SK-N-SH (cell line): ENCODE measurements around the gene B4GALNT3. TPM values are rescaled to one million over a fixed set of nuclear protein-coding genes. Genes with fewer than 3 reads are reported as not detected.

ENCODE experiments used
- CTCF ChIA-PET: fragments of 300-600, 350-600 bp; formaldehyde crosslinking; extraction: SDS; loops from one replicate; lab custom pipeline; 2021; lab: Yijun Ruan, JAX
- POLR2A ChIA-PET: fragments of 350-600 bp; sonication (Branson Sonifier 250); formaldehyde crosslinking; extraction: SDS; loops from one replicate; lab custom pipeline; 2020; ENCODE audit warnings: antibody characterized with exemption, inconsistent platforms; lab: Yijun Ruan, JAX
- DNase-seq: peaks from one replicate; pipeline ENCODE4 v3.0.0; 2012
- H2AFZ ChIP-seq: fragments of 200-600 bp; sonication (generic); 2 replicates; pipeline ENCODE4 v1.8.1; 2016; ENCODE audit warnings: antibody characterized with exemption, mild to moderate bottlenecking, low read depth
- H3F3A ChIP-seq: fragments of 200-600 bp; sonication (generic); replicated peaks from 2 replicates; pipeline ENCODE3; 2016; ENCODE audit warnings: antibody characterized with exemption, mild to moderate bottlenecking; ENCODE audit not compliant: insufficient read depth
- H3K27ac ChIP-seq, 2 experiments: fragments of 200-500 bp in 1 of 2; fragments of 200-600 bp in 1 of 2; sonication (Bioruptor generic) in 1 of 2; sonication (generic), shearing (Covaris generic) in 1 of 2; 2 replicates each; pipeline versions ENCODE4 v1.5.1 to v1.6.1; 2014 to 2016; ENCODE audit warnings: low read depth in 2 of 2, inconsistent platforms in 1 of 2, low read length in 1 of 2, mild to moderate bottlenecking in 1 of 2, mixed read lengths in 1 of 2
- H3K27me3 ChIP-seq: fragments of 200-600 bp; sonication (generic), shearing (Covaris generic); 2 replicates; pipeline ENCODE4 v1.6.1; 2016; ENCODE audit warnings: mixed run types; ENCODE audit not compliant: insufficient read depth
- H3K36me3 ChIP-seq, 2 experiments: fragments of 200-500 bp in 1 of 2; fragments of 200-600 bp in 1 of 2; sonication (Bioruptor generic) in 1 of 2; sonication (generic) in 1 of 2; replicated peaks in 1 of 2; 2 replicates each; pipeline versions ENCODE3 to v1.5.1; 2014 to 2016; ENCODE audit warnings: low read length in 1 of 2, mild to moderate bottlenecking in 1 of 2; ENCODE audit not compliant: insufficient read depth in 2 of 2, control insufficient read depth in 1 of 2
- H3K4me1 ChIP-seq, 2 experiments: fragments of 200-500 bp in 1 of 2; fragments of 200-600 bp in 1 of 2; sonication (Bioruptor generic) in 1 of 2; sonication (generic), shearing (Covaris generic) in 1 of 2; 2 replicates each; pipeline versions ENCODE4 v1.5.1 to v1.6.1; 2014 to 2016; ENCODE audit warnings: low read depth in 1 of 2, low read length in 1 of 2, mixed run types in 1 of 2; ENCODE audit not compliant: insufficient read depth in 2 of 2, control insufficient read depth in 1 of 2
- H3K4me2 ChIP-seq: fragments of 200-600 bp; sonication (generic), shearing (Covaris generic); 2 replicates; pipeline ENCODE4 v1.6.1; 2017; ENCODE audit warnings: mixed run types
- H3K4me3 ChIP-seq, 2 experiments: fragments of 200-500 bp in 1 of 2; fragments of 200-600 bp in 1 of 2; sonication (Bioruptor generic) in 1 of 2; sonication (generic), shearing (Covaris generic) in 1 of 2; 2 replicates each; pipeline versions ENCODE4 v1.5.1 to v1.8.1; 2014 to 2016; ENCODE audit warnings: low read depth in 2 of 2, inconsistent platforms in 1 of 2, low read length in 1 of 2, mild to moderate bottlenecking in 1 of 2, mixed read lengths in 1 of 2, moderate library complexity in 1 of 2
- H3K79me2 ChIP-seq: fragments of 200-600 bp; sonication (generic); 2 replicates; pipeline ENCODE4 v1.8.1; 2017; ENCODE audit warnings: mild to moderate bottlenecking; ENCODE audit not compliant: insufficient read depth
- H3K9ac ChIP-seq: fragments of 200-600 bp; sonication (generic); 2 replicates; pipeline ENCODE4 v1.6.1; 2017; ENCODE audit warnings: mixed run types
- H3K9me2 ChIP-seq: fragments of 200-600 bp; sonication (generic); 2 replicates; pipeline ENCODE4 v1.6.1; 2017; ENCODE audit warnings: mixed run types
- H3K9me3 ChIP-seq: fragments of 200-600 bp; sonication (generic); 2 replicates; pipeline ENCODE4 v1.6.1; 2017; ENCODE audit warnings: mixed run types, mild to moderate bottlenecking, moderate library complexity
- H4K20me1 ChIP-seq: fragments of 200-600 bp; sonication (generic); 2 replicates; pipeline ENCODE4 v1.6.1; 2017; ENCODE audit warnings: mild to moderate bottlenecking, mixed run types; ENCODE audit not compliant: insufficient read depth
- ELF1 ChIP-seq: IDR thresholded peaks from 2 replicates; pipeline ENCODE4 v1.4.0; 2012
- EZH2phosphoT487 ChIP-seq: fragments of 200-600 bp; sonication (generic); IDR thresholded peaks from 2 replicates; pipeline ENCODE4 v1.6.1; 2017; ENCODE audit warnings: low read depth, mixed run types, mild to moderate bottlenecking, antibody characterized with exemption, moderate library complexity, borderline replicate concordance
- FOXJ3 ChIP-seq: sonication (generic); formaldehyde crosslinking; IDR thresholded peaks from 2 replicates; pipeline ENCODE4 v1.5.1; 2020; ENCODE audit warnings: mild to moderate bottlenecking, missing genetic modification reagents
- FOXM1 ChIP-seq: IDR thresholded peaks from 2 replicates; pipeline ENCODE4 v1.4.0; 2012; ENCODE audit warnings: low read depth, mild to moderate bottlenecking
- JUND ChIP-seq: IDR thresholded peaks from 2 replicates; pipeline ENCODE4 v1.4.0; 2012
- MEF2A ChIP-seq: IDR thresholded peaks from 2 replicates; pipeline ENCODE4 v1.4.0; 2012; ENCODE audit warnings: low read depth, borderline replicate concordance
- NFIC ChIP-seq: IDR thresholded peaks from 2 replicates; pipeline ENCODE4 v1.4.0; 2012; ENCODE audit warnings: borderline replicate concordance
- POLR2AphosphoS5 ChIP-seq: IDR thresholded peaks from 2 replicates; pipeline ENCODE4 v1.6.1; 2012; ENCODE audit warnings: low read depth, low read length
- SMC3 ChIP-seq: IDR thresholded peaks from 2 replicates; pipeline ENCODE4 v1.6.1; 2012; ENCODE audit warnings: low read depth, low read length, improper control_type of control experiment
- TAF1 ChIP-seq: IDR thresholded peaks from 2 replicates; pipeline ENCODE4 v1.6.1; 2012; ENCODE audit warnings: low read depth, mild to moderate bottlenecking, low read length, moderate library complexity, borderline replicate concordance
- TCF12 ChIP-seq: IDR thresholded peaks from 2 replicates; pipeline ENCODE4 v1.4.0; 2012
- YY1 ChIP-seq: IDR thresholded peaks from 2 replicates; pipeline ENCODE4 v1.4.0; 2012; ENCODE audit warnings: low read depth, mild to moderate bottlenecking
- WGBS: methylation state at CpG from one replicate; pipeline ENCODE4 v1.1.6; 2017; ENCODE audit warnings: low lambda C conversion rate; 5-methylcytosine and 5-hydroxymethylcytosine counted together
- polyA plus RNA-seq, 3 experiments: library from polyadenylated mRNA; depleted of rRNA; stranded (reverse); fragments of >200 nt; gene quantifications; 2 replicates each; pipeline ENCODE4 v1.2.3, GENCODE V29; 2012
- TF ChIP-seq, protein P1 (sequence below): IDR thresholded peaks from 2 replicates; pipeline ENCODE4 v1.4.0; 2012; ENCODE audit warnings: low read depth
- TF ChIP-seq, protein P2 (sequence below): fragments of 150-350 bp; IDR thresholded peaks from 2 replicates; pipeline ENCODE4 v1.6.1; 2017; ENCODE audit warnings: antibody characterized with exemption, low read length, low read depth, borderline replicate concordance
- TF ChIP-seq, protein P3 (sequence below): IDR thresholded peaks from 2 replicates; pipeline ENCODE4; 2012

The B4GALNT3 gene
- polyA plus RNA-seq, 1 of the 3 experiments (the other 2 are of a cell fraction), result 0.53 TPM

DNA sequence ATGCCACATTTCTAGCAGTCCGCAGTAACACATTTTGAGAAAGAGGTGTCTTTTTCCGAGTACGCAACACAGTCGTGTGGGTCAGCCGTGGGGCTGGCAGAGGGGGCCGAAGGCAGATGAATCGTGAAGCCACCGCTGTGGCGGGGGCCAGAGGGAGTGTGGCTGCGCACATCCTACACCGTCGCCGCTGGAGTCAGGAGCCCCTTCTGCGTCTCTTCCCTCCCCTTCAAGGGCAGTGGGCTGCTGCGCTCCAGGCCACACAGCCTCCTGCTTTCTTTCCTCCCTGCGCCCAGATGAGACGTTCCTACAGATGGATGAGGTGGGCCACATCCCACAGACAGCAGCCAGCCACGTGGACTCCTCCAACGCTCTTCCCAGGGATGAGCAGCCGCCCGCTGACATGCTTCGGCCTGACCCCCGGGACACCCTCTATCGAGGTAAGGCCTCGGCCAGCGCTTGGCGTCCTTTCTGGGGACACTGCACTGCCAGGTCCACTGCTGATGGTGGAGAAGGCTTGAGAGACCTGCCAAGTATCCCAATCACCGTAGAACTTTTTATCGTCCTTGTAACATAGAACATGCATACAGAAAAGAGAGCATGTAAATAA is 89.8 kb downstream of the B4GALNT3 start:
- no peak overlapping the region for H3K4me3 ChIP-seq
- no peaks in the 10 kb centered on the region for H3K79me2 ChIP-seq
- CTCF ChIA-PET, result interaction anchor here (1.9 to 17.8 kb wide), 2 partner anchors 96 to 100 kb away, joined by 13 to 560 read pairs; partner anchors contain the start of gene B4GALNT3
- no peaks in the 10 kb centered on the region for H3K36me3 ChIP-seq
- no peak overlapping the region for H3K27ac ChIP-seq
- no peak overlapping the region for H3K4me2 ChIP-seq
- no peak for DNase-seq
- TF ChIP-seq MEF2A (no peak), TCF12 (no peak), JUND (no peak), FOXM1 (no peak), POLR2AphosphoS5 (no peak), TAF1 (no peak)
- TF ChIP-seq, protein P1, sequence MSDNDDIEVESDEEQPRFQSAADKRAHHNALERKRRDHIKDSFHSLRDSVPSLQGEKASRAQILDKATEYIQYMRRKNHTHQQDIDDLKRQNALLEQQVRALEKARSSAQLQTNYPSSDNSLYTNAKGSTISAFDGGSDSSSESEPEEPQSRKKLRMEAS, result no peak
- TF ChIP-seq, all 33 proteins: peak for 0
- Histone ChIP-seq H3F3A (no peaks in the 10 kb centered on the region), H4K20me1 (no peaks in the 10 kb centered on the region), H3K9me2 (no peaks in the 10 kb centered on the region), H3K9me3 (no peaks in the 10 kb centered on the region), H3K9ac (no peak overlapping the region), H3K4me1 (peaks cover 0 to 8% of the 10 kb centered on the region in 2 experiments; a peak in 1 of 4 replicates), H2AFZ (no peak overlapping the region), H3K27me3 (no peaks in the 10 kb centered on the region; the same call in 1 of the 2 replicates)
- POLR2A ChIA-PET, result no interaction called here
- 72% methylated on average over 19 of the region's 29 CpGs for WGBS

DNA sequence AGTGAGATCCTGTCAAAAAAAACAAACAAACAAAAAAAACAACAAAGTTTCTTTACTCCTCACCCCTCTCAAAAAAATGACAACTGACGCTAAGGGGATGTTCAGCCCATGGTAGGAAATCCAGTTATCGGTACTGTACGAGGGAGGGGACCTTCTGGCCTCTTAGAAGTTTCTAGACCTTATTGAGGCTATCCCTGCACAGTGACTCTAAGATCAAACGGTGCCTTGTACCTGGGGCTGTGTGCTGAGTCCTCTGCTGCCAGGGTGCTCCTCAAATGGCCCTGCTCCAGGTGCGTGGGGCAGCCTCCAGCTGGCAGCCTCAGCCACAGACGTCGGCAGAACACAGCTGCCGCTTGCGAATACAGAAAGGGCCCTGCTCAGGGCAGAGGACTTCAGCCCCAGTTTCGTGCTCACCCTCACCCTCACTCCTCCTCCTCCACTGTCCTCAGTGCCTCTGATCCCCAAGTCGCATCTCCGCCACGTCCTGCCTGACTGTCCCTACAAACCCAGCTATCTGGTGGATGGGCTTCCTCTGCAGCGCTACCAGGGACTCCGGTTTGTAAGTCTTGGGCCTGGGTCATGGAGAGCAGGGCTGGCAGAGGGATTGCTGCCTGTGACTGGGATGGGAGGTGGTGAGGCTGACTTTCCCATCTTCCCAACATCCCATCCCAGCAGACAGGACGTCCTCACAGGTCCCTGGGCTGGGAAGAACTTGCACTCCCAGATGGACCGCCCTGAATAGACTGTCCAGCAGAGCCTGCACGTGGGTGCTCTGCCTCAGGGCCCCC is 90.9 kb downstream of the B4GALNT3 start:
- POLR2A ChIA-PET, result no interaction called here

DNA sequence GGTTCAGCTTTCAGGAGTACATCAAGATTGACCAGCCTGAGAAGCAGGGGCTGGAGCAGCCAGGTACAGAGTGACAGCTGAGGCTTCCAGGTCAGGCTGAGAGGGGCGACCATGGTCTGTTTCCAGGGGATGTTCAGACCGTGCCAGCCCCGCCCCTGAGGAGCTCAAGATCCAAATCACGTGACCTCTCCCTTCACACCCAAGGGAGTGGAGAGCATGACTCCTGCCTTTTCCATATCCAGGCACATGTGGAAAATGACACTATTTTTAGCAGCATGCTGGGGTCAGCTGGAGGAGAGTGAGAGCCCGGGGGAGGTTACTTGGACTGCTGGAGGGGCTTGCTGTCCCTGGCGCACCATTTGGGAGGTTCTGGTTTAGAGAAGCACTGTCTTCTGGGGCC is 92.7 kb downstream of the B4GALNT3 start:
- Histone ChIP-seq H3K27me3 (no peaks in the 10 kb centered on the region; the same call in 1 of the 2 replicates), H3K4me3 (no peak overlapping the region), H3K9me3 (no peaks in the 10 kb centered on the region), H3K79me2 (no peaks in the 10 kb centered on the region), H3K27ac (no peak overlapping the region), H3K4me1 (no peaks in the 10 kb centered on the region; a peak in 1 of 4 replicates), H3K9ac (no peak overlapping the region), H4K20me1 (no peaks in the 10 kb centered on the region), H3K9me2 (no peaks in the 10 kb centered on the region), H3K4me2 (no peak overlapping the region), H2AFZ (no peak overlapping the region), H3K36me3 (no peaks in the 10 kb centered on the region), H3F3A (no peaks in the 10 kb centered on the region)
- WGBS, result 52% methylated on average over 5 of the region's 6 CpGs
- ChIA-PET CTCF (interaction anchor here (0.7 to 2.9 kb wide), 4 partner anchors 17 to 110 kb away, joined by 3 to 22 read pairs (median 5); no protein-coding TSS in a partner anchor), POLR2A (no interaction called here)
- no peak for TF ChIP-seq MEF2A
- TF ChIP-seq ELF1, result no peak
- TF ChIP-seq, protein P2, sequence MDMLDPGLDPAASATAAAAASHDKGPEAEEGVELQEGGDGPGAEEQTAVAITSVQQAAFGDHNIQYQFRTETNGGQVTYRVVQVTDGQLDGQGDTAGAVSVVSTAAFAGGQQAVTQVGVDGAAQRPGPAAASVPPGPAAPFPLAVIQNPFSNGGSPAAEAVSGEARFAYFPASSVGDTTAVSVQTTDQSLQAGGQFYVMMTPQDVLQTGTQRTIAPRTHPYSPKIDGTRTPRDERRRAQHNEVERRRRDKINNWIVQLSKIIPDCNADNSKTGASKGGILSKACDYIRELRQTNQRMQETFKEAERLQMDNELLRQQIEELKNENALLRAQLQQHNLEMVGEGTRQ, result no peak
- no peak for TF ChIP-seq EZH2phosphoT487
- TF ChIP-seq NFIC, result no peak
- TF ChIP-seq, protein P3, sequence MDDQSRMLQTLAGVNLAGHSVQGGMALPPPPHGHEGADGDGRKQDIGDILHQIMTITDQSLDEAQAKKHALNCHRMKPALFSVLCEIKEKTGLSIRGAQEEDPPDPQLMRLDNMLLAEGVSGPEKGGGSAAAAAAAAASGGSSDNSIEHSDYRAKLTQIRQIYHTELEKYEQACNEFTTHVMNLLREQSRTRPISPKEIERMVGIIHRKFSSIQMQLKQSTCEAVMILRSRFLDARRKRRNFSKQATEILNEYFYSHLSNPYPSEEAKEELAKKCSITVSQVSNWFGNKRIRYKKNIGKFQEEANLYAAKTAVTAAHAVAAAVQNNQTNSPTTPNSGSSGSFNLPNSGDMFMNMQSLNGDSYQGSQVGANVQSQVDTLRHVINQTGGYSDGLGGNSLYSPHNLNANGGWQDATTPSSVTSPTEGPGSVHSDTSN, result no peak
- DNase-seq, result no peak

More for the DNA sequence above, 90.9 kb downstream of the B4GALNT3 start:
- CTCF ChIA-PET, result interaction anchor here (1.5 to 2.9 kb wide), 3 partner anchors 97 to 264 kb away, joined by 4 to 22 read pairs (median 13); no protein-coding TSS in a partner anchor
- Histone ChIP-seq H3K36me3 (no peaks in the 10 kb centered on the region), H3K4me2 (no peak overlapping the region), H3K9ac (no peak overlapping the region), H3K4me3 (no peak overlapping the region), H3K27me3 (no peaks in the 10 kb centered on the region; the same call in 1 of the 2 replicates), H3K4me1 (peaks cover 0 to 8% of the 10 kb centered on the region in 2 experiments; a peak in 1 of 4 replicates), H3K27ac (no peak overlapping the region), H3K9me3 (no peaks in the 10 kb centered on the region), H3F3A (no peaks in the 10 kb centered on the region), H4K20me1 (no peaks in the 10 kb centered on the region), H3K79me2 (no peaks in the 10 kb centered on the region), H2AFZ (no peak overlapping the region), H3K9me2 (no peaks in the 10 kb centered on the region)
- 65% methylated on average over 11 of the region's 18 CpGs for WGBS
- no peak for TF ChIP-seq SMC3
- TF ChIP-seq YY1, result no peak
- no peak for TF ChIP-seq FOXJ3 (CRISPR knock-in tag)
- no peak for TF ChIP-seq FOXM1
- TF ChIP-seq POLR2AphosphoS5, result no peak
- no peak for DNase-seq
